ENCODE data around the gene HOXB5. TPM values are rescaled to one million over a fixed set of nuclear protein-coding genes. Genes with fewer than 3 reads are reported as not detected.

Gene HOXB5
- total RNA-seq, 1 donor from 2014 or later = not detected

GRCh38 chr17:48554412-48555257 is 38.9 kb downstream of the HOXB5 start:
- intact Hi-C loops (cut with micrococcal nuclease) = no loop called here
- Mint-ChIP-seq H3K9me3 (no peaks in the 10 kb centered on the region), H3K4me3 (peak overlapping the region; percentile 77), H3K4me1 (ENCODE audit: low read depth) (peaks cover 23% of the 10 kb centered on the region), H3K36me3 (ENCODE audit: low read depth) (peaks cover 15% of the 10 kb centered on the region), H3K27ac (no peak overlapping the region), H3K27me3 (ENCODE audit: insufficient read depth) (peaks cover 26% of the 10 kb centered on the region)
- DNase-seq (ENCODE audit: low spot score) = no peak

- Mint-ChIP-seq H3K27ac (no peak overlapping the region), H3K4me1 (ENCODE audit: low read depth) (peaks cover 23% of the 10 kb centered on the region), H3K27me3 (ENCODE audit: insufficient read depth) (peaks cover 26% of the 10 kb centered on the region), H3K4me3 (no peak overlapping the region), H3K36me3 (ENCODE audit: low read depth) (peaks cover 16% of the 10 kb centered on the region), H3K9me3 (no peaks in the 10 kb centered on the region)
- intact Hi-C loops (cut with micrococcal nuclease) = no loop called here
- DNase-seq (ENCODE audit: low spot score) = no peak
These were observed 39.8 kb downstream of the HOXB5 start for GRCh38 chr17:48553826-48554225.

GRCh38 chr17:48553190-48553547 is 40.4 kb downstream of the HOXB5 start:
- peaks cover 20% of the 10 kb centered on the region for H3K27me3 Mint-ChIP-seq (ENCODE audit: insufficient read depth)
- H3K4me1 Mint-ChIP-seq (ENCODE audit: low read depth) = peaks cover 30% of the 10 kb centered on the region
- H3K36me3 Mint-ChIP-seq (ENCODE audit: low read depth) = peaks cover 13% of the 10 kb centered on the region
- DNase-seq (ENCODE audit: low spot score) = no peak
- intact Hi-C loops (cut with micrococcal nuclease) = no loop called here
- no peak overlapping the region for H3K27ac Mint-ChIP-seq
- H3K4me3 Mint-ChIP-seq = no peak overlapping the region
- no peaks in the 10 kb centered on the region for H3K9me3 Mint-ChIP-seq

GRCh38 chr17:48552466-48553189 is 41.0 kb downstream of the HOXB5 start:
- DNase-seq (ENCODE audit: low spot score) = no peak
- Mint-ChIP-seq H3K4me1 (ENCODE audit: low read depth) (peaks cover 35% of the 10 kb centered on the region), H3K4me3 (no peak overlapping the region), H3K27ac (no peak overlapping the region), H3K9me3 (no peaks in the 10 kb centered on the region), H3K36me3 (ENCODE audit: low read depth) (peaks cover 13% of the 10 kb centered on the region), H3K27me3 (ENCODE audit: insufficient read depth) (peaks cover 17% of the 10 kb centered on the region)
- intact Hi-C loops (cut with micrococcal nuclease) = no loop called here

- DNase-seq (ENCODE audit: low spot score) = no peak
- no peak overlapping the region for H3K27ac Mint-ChIP-seq
- H3K4me1 Mint-ChIP-seq (ENCODE audit: low read depth) = peaks cover 43% of the 10 kb centered on the region
- intact Hi-C loops (cut with micrococcal nuclease) = no loop called here
- H3K4me3 Mint-ChIP-seq = no peak overlapping the region
- H3K27me3 Mint-ChIP-seq (ENCODE audit: insufficient read depth) = peaks cover 16% of the 10 kb centered on the region
- peaks cover 13% of the 10 kb centered on the region for H3K36me3 Mint-ChIP-seq (ENCODE audit: low read depth)
- H3K9me3 Mint-ChIP-seq = no peaks in the 10 kb centered on the region
These were observed 41.7 kb downstream of the HOXB5 start for GRCh38 chr17:48551596-48552465.

- Mint-ChIP-seq H3K27ac (no peak overlapping the region), H3K9me3 (no peaks in the 10 kb centered on the region), H3K4me1 (ENCODE audit: low read depth) (peaks cover 50% of the 10 kb centered on the region), H3K4me3 (no peak overlapping the region), H3K27me3 (ENCODE audit: insufficient read depth) (peaks cover 11% of the 10 kb centered on the region), H3K36me3 (ENCODE audit: low read depth) (peaks cover 8% of the 10 kb centered on the region)
- intact Hi-C loops (cut with micrococcal nuclease) = no loop called here
- no peak for DNase-seq (ENCODE audit: low spot score)
These were observed 42.4 kb downstream of the HOXB5 start for GRCh38 chr17:48551214-48551555.

GRCh38 chr17:48550502-48551213 is 42.9 kb downstream of the HOXB5 start:
- Mint-ChIP-seq H3K27ac (no peak overlapping the region), H3K36me3 (ENCODE audit: low read depth) (peaks cover 8% of the 10 kb centered on the region), H3K4me3 (no peak overlapping the region), H3K27me3 (ENCODE audit: insufficient read depth) (peaks cover 6% of the 10 kb centered on the region), H3K9me3 (no peaks in the 10 kb centered on the region), H3K4me1 (ENCODE audit: low read depth) (peaks cover 51% of the 10 kb centered on the region)
- no peak for DNase-seq (ENCODE audit: low spot score)
- intact Hi-C loops (cut with micrococcal nuclease) = no loop called here

- Mint-ChIP-seq H3K9me3 (no peaks in the 10 kb centered on the region), H3K4me3 (no peak overlapping the region), H3K4me1 (ENCODE audit: low read depth) (peaks cover 50% of the 10 kb centered on the region), H3K27ac (no peak overlapping the region), H3K36me3 (ENCODE audit: low read depth) (peaks cover 7% of the 10 kb centered on the region), H3K27me3 (ENCODE audit: insufficient read depth) (peaks cover 3% of the 10 kb centered on the region)
- no peak for DNase-seq (ENCODE audit: low spot score)
- intact Hi-C loops (cut with micrococcal nuclease) = no loop called here
These were observed 43.6 kb downstream of the HOXB5 start for GRCh38 chr17:48549914-48550501.

- DNase-seq (ENCODE audit: low spot score) = no peak
- H3K9me3 Mint-ChIP-seq = no peaks in the 10 kb centered on the region
- peaks cover 3% of the 10 kb centered on the region for H3K27me3 Mint-ChIP-seq (ENCODE audit: insufficient read depth)
- no peak overlapping the region for H3K4me3 Mint-ChIP-seq
- no peak overlapping the region for H3K27ac Mint-ChIP-seq
- H3K36me3 Mint-ChIP-seq (ENCODE audit: low read depth) = peaks cover 7% of the 10 kb centered on the region
- intact Hi-C loops (cut with micrococcal nuclease) = no loop called here
- H3K4me1 Mint-ChIP-seq (ENCODE audit: low read depth) = peaks cover 53% of the 10 kb centered on the region
These were observed 44.3 kb downstream of the HOXB5 start for GRCh38 chr17:48549281-48549630.

- intact Hi-C loops (cut with micrococcal nuclease) = no loop called here
- H3K4me1 Mint-ChIP-seq (ENCODE audit: low read depth) = peaks cover 58% of the 10 kb centered on the region
- peak overlapping the region; percentile 80 for H3K27ac Mint-ChIP-seq
- peak overlapping the region; percentile 75 for H3K4me3 Mint-ChIP-seq
- H3K9me3 Mint-ChIP-seq = no peaks in the 10 kb centered on the region
- H3K36me3 Mint-ChIP-seq (ENCODE audit: low read depth) = peaks cover 9% of the 10 kb centered on the region
- no peak for DNase-seq (ENCODE audit: low spot score)
- peaks cover 3% of the 10 kb centered on the region for H3K27me3 Mint-ChIP-seq (ENCODE audit: insufficient read depth)
These were observed 44.9 kb downstream of the HOXB5 start for GRCh38 chr17:48548523-48549280.

- Mint-ChIP-seq H3K36me3 (ENCODE audit: low read depth) (peaks cover 9% of the 10 kb centered on the region), H3K4me3 (peak overlapping the region; percentile 75), H3K9me3 (no peaks in the 10 kb centered on the region), H3K27me3 (ENCODE audit: insufficient read depth) (peaks cover 3% of the 10 kb centered on the region), H3K4me1 (ENCODE audit: low read depth) (peaks cover 57% of the 10 kb centered on the region), H3K27ac (peak overlapping the region; percentile 80)
- intact Hi-C loops (cut with micrococcal nuclease) = loop anchor here (2.0 kb wide), 1 partner anchor 31 kb away; the partner anchor contains the start of gene HOXB4
- peak; percentile 43 for DNase-seq (ENCODE audit: low spot score)
These were observed 45.6 kb downstream of the HOXB5 start for GRCh38 chr17:48547808-48548522.
